ENCODE measurements around the gene HDAC3.

HDAC3 gene
- 41.7 to 65.8 (median 64.7) reads per million in 3 experiments for total RNA-seq

DNA sequence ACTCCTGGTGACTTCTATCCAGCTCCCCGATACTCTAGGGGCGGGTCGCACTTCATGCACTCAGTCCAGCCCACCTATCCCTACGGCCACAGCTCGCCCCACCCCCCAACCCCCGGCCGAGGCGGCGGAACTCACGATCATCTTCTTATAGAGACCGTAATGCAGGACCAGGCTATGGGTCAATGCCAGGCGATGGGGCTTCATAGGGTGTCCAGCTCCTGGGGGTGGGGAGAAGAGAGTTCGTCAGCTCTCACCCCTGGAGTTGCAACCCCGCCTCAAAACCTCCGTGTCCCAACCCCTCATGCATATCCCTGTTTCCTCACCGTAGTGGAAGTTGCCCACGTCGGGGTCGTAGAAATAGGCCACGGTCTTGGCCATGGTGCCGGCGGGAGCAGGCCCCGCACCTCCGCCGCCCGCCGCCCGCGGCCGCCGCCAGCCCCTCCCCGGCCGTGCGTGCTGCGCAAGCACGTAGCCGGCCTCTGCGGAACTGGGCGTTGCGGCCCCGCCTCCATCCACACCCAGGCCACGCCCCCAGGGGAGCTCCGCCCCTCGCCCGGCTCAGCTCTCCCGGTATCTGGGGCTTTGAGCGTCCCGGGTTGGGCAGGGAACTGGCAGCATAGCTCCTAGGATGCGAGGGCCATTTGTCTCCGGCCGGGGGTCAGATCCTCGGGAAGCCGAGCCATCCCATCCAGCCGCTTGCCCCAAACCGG, at the start of gene HDAC3, which contains the start of gene RELL2:
Gene HDAC3, minus strand, starts transcription at position 437 of the 710 bp plus-strand sequence. Its CDS starts 59 bp downstream, at position 378.
Gene RELL2, plus strand, starts transcription at position 585 of the 710 bp plus-strand sequence. CDS start 1,229 bp downstream, outside the sequence.
- peak; percentile 92 for DNase-seq

DNA sequence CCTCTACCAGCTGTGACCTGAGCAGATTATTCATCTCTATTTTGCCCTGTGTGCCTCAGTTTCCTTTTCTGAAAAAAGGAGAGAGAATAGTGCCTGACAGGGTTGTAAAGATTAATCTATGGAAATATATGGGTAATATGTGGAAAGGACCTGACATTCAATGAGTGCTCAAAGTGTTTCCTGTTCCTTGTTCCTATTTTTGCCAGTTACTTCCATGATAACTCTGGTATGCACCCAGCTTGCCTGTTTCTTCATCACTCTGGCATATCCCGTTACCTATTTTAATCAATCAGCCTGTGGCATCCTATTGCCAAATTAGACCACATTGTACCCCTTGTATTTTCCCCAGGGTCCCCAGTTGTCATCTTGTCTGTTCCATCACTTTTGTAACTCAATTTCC, 48.9 kb upstream of the HDAC3 start:
- DNase-seq: no peak

DNA sequence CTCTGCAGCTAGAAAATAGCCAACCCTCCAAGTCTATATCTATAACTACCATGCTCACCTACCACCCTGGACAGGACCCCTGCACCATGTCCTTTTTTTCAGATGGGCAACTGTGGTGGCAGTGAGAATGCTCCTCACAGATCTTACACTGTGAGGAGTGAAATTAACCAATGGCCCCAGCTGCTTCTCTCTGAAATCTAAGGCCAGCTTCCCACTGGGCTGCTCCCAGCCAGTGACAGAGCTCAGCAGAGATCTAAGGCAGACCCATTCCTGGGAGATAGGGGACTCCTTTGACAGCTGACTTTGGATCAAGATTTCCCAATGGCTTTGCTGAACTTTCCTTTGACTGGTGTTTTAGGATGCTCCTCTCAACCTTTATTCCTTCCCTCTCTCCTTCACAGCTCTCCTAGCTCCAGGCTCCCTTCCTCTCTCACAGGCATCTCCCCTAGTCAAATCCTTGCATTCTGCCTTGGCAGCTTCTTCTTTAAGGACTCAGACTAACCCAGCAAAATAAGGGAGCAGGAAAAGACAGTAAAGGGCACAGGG, 47.0 kb upstream of the HDAC3 start:
- DNase-seq: no peak

DNA sequence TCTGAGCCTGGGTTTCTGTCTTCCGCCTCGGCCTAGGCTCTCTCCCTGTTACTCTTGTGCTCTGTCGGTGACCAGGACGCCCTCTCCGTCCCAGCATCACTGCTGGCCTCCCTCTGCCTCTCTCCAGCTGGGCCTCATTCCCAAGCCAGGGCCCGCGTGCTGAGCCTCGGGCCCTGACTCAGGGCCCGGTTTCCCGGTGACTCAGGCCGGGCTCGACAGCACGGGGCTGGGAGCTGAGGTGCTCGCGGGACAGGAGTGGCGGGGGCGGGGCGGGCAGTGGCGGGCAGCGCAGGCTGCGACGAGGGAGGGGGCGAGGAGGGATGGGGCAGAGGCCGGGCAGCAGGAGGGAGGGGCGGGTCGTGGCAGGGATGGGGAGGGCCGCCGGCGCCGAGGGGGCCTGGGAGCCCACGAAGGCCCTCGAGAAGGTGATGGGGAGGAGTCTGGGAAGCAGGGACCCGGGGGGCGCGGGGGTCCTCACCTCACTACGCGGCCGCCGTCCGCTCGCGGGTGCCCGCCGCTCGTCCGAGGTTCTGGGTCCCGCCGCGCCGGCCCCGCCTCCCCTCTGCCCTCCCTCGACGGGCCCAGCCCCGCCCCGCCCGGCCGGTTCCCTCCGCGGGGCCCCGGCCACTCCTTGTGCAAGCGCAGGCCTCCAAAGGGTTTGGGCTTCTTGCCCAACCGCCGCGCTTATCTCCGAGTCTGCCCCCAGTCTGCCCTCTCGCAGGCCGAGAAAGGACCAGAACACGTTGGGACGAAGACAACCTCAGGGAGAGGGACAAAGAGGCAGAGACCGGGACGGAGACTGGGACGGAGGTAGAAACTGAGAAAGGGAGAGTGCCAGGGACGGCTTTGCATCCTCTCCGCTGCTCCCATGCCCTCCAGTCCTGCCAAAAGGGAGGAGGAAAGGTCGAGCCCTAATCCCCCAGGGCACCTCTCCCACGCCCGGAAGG, 45.3 kb upstream of the HDAC3 start, which contains the start of gene ARAP3:
Gene ARAP3, minus strand, starts transcription at position 536 of the 947 bp plus-strand sequence. CDS start 1,744 bp downstream, outside the sequence.
- no peak for DNase-seq

DNA sequence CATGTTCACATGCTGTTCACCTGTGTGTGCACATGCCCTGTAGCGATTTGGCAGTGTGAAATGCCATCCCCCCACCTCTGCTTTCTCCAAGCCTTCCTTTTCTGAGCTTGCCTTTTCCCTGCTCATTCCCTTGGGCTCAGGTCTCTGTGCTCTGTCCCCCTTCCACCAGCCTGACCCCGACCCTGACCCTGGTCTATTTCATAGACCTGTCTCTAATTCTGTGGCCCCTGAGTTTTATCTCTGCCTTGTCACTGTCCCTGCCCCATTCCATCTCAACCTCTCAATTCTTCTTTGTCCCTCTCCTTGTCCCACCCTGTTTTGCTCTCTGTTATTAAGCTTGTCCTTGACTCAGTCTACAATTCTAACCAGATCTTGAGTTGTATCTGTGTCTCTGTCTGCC, 44.6 kb upstream of the HDAC3 start:
- no peak for DNase-seq

DNA sequence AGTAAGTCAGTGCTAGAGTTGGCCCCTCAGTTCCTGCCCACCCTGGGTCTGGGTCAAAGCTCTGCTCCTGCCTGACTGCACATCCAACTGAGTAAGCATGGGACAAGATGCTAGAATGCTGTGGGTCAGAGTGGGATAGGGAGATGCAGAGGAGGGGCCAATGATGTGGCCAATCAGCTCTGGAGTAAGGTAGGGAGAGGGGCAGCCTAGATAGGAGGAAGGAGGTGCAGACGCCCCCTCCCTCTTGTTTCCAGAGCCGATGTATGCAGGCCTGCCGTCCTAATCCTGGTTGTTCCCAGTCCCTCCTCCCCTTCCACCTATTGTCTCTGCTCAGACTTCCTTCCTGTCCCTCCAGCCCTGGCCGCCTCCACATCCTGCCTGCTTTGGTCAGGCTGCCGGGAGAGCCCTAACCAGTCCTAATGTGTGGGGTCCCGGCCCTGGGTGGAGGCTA, 44.1 kb upstream of the HDAC3 start:
- no peak for DNase-seq

DNA sequence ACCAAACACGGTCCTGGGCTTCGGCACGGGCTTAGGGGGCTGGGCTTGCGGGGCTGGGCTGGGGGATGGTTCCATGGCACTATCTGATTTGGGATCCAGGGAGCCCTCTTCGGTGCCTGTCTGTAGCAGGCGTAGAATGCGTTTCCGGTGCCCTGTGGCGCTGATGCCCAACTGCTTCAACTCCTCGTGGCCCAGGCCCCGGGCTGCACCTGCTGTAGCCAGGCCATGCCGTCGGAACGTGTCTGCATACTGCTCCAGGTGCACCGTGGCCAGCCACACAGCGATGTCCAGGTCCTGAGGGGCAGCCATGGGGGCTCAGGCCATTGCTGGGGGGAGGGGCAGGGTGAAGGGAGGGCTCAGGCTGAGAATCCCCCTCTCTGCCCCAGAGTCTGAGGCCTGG, 43.5 kb upstream of the HDAC3 start:
- DNase-seq: no peak

DNA sequence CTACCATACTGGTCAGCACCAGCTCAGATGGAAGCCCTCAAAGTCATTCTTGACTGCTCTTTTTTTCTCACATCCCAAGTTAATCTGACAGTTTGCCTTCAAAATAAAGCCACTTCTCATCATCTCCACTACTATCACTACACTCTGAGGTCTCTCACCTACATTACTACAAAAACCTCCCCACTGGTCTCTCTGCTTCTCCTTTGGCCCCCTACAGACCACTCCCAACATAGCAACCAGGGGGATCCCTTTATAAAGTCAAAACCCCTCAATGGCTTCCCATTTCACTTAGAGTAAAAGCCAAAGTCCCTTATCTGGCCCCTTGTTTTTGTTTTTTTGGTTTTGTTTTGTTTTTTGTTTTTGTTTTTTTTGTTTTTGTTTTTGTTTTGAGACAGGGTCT, 40.8 kb upstream of the HDAC3 start:
- no peak for DNase-seq

DNA sequence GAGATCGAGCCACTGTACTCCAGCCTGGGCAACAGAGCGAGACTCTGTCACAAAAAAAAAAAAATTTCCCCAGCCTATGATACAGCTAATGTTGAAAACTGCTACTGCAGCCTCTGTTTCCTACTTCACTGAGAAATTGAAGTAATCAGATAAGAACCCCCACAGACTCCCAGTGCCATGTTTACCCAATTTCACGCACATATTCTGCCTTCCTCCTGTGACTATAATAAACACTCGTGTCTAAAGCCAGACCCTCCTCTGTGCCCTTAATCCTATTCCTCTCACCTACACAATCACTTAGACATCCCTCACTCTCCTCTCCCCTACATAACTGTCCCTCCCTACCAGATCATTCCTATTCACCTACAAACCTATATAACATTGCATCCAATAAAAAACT, 39.0 kb upstream of the HDAC3 start:
- DNase-seq: no peak

DNA sequence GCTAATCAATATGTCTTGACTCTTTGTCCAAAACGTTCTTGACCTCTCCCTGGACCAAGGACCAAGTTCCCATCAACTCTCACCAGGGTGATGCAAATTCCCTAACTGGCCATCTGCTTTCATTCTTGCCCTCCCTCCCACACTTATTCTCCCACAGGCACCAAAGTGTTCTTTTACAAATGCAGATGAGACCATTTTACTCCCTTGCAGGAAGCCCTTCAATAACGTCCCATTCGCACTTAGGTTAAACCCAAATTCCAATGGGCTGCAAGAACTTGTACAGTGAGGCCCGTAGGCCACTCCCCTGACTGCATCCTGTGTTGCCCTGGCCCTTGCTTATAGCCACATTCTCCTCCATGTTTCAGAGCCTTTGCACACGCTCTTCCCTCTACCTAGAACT, 38.1 kb upstream of the HDAC3 start:
- DNase-seq: no peak

DNA sequence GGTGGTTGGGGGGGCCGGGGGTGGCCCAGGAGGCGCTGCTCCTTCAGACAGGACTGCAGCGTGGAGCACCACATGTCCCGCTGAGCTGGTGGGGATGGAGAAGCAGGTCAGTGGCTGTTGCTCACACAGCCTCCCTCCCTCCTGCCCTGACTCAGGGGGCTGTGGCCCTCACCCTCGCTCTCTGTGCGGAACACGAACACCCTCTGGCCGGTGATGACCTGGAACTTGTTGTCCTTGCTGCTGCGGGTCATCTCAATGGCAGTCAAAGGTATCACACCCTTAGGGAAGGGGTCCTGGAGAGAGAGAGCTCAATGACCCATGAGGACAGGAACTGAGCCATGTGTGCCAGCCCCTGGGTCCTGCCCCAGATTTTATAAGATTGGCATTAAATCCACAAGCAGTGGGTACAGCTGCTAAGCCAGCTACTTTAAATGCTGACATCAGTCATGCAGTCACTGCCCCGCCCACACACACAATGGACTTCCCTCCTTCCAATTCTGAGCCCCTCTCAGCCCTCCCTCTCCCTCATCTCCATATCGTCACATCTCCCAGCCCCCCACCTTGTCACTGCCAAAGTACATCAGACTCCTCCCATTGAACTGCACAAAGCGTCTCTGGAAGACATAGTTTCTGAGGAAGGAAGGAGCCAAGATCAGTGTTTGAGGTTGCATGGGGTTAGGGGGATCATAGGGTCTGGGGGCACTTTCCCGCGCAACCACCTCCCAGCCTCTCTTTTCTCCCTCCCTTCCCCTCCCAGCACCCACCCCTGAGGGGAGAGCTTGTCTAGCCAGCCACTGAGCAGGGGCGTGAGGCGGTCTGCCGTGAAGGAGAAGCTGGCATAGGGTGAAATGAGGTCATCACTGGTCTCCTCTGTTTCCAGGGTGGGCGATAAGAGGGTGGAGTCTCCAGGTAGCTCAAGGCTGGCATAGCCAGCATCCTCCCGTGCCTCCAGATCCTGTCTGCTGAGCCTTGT, 36.5 kb upstream of the HDAC3 start:
- no peak for DNase-seq

DNA sequence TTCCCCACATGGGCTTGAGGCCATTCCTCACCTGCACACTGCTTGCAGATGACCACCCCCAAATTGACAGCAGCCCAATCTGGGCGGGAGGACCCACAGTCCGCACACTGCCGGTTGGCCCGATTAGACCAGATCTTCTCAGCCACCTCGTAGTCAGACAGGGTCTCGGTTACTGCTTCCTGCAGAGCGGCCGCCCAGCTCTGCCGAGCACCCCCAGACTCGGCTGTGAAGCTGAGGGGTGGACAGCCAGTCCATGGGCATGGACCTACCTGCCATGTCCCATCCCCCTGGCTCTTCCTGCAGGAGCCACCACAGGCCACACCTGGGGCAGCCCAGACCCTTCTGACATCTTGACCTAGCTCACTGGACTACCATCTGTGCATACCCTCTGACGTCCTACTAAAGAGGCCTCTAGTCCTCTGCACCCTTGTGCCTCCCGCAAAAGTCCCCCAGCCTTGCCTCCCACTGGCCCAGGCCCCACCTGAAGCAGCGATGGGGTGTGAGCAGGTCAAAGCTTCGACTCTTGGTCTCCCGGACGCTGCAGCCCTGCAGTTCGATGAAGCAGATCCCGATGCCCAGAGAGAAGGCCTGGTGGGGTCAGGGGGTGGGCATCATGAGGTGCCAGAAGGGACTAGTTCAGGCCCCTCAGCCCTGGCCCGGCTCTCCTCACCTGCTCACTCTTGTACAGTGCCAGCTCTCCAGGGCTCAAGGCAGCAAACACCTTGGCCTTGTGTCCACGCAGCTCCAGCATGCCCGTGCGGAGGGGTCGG, 35.6 kb upstream of the HDAC3 start:
- DNase-seq: no peak

DNA sequence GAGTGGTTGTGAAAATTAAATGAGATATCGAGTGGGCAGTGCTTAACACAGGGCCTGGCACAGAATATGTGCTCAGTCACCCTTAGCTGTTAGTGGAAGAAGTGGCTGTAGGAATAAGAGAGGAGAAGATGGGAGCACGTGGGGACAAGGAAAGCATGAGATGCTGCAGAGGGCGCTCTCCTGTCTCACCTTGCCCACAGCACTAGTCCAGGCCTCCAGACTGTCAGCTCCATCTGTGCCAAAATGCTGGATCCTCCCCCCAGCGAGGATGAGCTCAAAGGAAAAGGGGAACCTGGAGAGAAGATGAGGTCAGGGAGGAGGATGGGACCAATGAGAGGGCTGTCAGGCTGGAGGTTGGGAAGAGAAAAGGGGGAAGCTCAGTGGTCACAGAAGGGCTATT, 32.9 kb upstream of the HDAC3 start:
- no peak for DNase-seq

DNA sequence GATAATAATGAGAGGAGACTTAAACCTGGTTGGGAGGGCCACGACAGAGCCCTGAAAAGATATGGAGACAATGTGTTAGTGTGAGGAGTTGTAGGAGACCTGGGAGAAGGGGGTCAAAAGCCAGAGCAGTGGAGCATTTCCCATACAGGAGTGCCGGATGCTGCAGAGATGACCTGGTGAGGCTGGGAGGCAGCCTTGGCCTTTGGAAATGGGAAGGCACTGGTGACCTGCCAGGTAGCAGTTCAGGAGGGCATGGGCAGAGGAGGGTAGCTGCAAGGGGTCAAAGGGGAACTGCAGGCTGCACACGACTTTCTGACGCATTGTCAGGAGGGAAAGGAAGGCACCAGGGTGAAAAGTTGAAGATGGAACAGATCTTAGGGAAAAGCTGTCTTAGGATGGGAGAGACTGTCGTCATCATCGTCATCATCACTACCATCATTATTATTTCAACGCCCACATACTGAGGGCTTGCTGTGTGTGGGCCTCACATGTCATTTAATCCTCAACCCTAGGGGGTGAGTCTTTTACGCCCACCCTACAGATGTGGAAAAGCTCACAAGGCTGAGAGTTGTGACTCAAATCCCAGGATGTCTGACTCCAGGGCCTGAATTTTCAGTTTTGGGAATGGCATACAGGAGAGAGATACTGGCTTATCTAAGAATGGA, 32.1 kb upstream of the HDAC3 start:
- no peak for DNase-seq

DNA sequence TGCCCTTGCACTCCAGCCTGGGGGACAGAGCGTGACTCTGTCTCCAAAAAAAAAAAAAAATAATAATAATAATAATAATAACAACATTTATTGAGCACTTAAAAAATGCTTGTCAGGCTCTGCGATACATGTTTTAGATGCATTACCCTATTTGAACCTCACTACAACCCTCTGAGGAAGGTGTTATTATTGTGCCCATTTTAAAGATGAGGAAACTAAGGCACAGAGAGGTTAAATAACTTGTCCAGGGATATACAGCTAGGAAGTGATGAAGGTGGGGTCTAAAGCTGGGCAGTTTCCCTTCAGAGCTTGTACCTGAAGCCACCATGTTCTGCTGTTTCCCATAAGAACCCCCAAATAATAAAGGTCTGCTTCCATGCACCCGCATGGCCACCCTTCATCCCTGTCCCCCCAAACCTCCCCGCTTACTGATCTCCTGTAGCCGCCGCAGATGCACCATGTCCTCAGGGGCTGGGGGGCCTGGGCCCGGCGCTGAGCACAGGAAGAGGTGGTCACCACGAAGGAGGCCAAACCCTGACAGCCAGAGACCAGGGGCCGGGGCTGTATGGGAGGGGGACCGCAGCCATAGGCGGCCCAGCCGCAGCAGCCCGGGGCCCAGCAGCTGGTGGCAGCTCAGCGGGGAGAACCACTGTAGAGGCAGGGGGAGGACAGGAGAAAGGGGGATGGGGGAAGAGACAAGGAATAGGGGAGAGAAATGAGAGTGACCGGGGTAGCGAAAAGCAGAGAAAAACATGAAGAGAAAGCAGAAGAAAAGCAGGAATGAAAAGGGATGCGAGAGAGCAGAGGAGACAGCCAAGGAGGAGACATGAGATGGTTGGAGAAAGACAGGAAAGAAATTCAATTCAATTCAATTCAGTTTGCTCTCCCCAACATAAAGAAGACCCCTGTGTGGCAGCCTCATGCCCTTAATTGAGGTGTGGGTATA, 29.6 kb upstream of the HDAC3 start:
- no peak for DNase-seq

DNA sequence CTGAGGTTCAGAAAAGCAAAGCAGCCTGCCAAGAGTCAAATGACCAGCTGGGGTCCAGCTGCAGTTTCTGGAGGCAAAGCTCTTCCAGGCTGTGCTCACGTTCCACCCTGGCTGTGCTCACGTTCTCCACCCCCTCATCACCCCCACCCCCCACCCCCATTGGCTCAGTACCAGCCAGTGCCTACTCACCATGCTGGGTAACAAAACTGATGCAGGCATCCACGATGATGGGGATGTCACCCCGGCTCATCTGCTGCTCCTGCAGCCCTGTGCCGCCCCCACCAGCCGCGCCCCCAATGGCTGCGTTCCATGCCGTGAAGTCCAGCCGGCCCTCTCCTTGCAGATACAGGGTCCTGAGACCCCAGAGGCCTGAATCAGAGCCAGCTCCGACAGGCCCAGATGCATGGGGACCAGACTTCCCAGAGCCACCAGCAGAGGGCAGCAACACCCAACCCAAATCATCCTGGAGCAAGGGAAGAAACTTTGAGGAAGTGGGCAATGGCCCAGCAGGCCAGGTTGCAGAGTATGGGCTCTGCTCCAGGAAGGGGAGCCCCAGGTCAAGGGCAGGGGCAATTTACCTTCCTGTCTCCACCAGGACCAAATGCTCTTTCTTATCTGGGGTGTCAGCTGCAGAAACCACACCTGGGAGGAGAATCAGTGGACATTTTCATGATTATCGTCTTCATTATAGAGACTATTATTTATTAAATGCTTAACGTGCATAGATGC, 28.2 kb upstream of the HDAC3 start:
- DNase-seq: peak; percentile 60

DNA sequence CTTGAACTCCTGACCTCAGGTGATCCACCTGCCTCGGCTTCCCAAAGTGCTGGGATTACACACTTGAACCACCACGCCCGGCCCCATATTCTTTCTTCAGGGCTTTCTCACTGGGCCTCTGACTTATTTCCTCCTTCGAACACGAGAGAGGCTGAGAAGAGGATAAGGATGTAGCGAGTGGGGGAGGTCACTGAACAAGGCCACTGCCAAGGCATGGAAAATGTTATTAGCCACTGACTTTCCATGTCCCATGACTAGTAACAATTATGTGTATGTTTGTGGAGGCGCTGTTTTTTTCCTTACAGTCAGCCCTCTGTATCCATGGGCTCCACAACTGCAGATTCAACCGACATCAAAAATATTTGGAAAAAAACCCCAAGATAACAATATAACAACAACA, 26.9 kb upstream of the HDAC3 start:
- DNase-seq: no peak

DNA sequence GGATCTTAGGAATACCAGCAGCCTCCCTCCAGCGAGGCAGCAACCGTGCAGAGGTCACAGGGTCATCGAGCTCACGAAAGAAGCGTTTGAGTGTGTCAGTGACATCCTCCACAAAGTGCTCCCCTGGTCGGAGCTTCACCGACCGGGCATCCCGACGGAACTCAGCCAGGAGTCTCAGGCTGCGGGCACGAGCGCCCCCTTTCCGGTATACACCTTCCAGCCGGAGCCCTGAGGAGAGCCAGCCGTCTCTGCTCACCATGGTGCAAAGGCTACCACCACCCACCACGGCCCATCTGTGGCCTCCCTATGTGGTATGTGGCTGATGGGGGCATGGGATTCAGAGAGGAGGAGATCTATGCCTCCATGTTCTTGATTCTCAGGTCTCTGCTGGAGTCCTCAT, 25.4 kb upstream of the HDAC3 start:
- no peak for DNase-seq

Measured in central memory CD4-positive, alpha-beta T cell (primary cell).